ENCODE data around the gene CHMP5. TPM values are rescaled to one million over a fixed set of nuclear protein-coding genes. Genes with fewer than 3 reads are reported as not detected.

CHMP5 gene
- total RNA-seq, 1 donor from 2014 or later = 88.7 TPM

GRCh38 chr9:33241298-33241697, 23.6 kb upstream of the CHMP5 start:
- no peaks in the 10 kb centered on the region for H3K9me3 Mint-ChIP-seq (ENCODE audit: unreplicated experiment)
- peaks cover 6% of the 10 kb centered on the region for H3K36me3 Mint-ChIP-seq (ENCODE audit: low read depth, unreplicated experiment)
- peaks cover 2% of the 10 kb centered on the region for H3K27me3 Mint-ChIP-seq (ENCODE audit: unreplicated experiment)

DNA sequence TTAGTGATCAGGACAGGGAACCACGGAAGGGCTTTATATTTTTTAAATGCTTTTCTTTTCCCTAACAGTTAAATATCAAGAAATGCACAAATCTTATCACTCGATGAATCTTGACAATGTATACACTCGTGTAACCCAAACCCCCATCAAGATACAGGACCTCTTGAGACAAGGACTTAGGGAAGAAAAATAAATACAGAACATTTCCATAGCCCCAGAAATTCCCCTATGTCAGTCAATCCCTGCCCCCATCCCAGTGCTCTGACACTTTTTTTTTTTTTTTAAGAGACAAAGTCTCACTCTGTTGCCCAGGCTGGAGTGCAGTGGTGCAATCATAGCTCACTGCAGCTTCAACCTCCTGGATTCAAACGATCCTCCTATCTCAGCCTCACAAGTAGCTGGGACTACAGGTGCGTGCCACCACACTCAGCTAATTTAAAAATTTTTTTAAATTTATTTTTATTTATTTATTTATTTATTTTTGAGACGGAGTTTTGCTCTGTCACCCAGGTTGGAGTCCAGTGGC, 22.2 kb upstream of the CHMP5 start:
- TF ChIP-seq CTCF (IDR thresholded peaks at IDR 0.05; ENCODE audit: unreplicated experiment) = no peak
- peaks cover 16% of the 10 kb centered on the region for H3K36me3 Mint-ChIP-seq (ENCODE audit: low read depth, unreplicated experiment)
- H3K9me3 Mint-ChIP-seq (ENCODE audit: unreplicated experiment) = no peaks in the 10 kb centered on the region
- H3K27ac Mint-ChIP-seq (ENCODE audit: unreplicated experiment) = no peak overlapping the region
- no peak for DNase-seq (ENCODE audit: low spot score)
- no peaks in the 10 kb centered on the region for H3K4me1 Mint-ChIP-seq (ENCODE audit: unreplicated experiment)
- H3K27me3 Mint-ChIP-seq (ENCODE audit: unreplicated experiment) = peaks cover 4% of the 10 kb centered on the region
- H3K4me3 Mint-ChIP-seq (ENCODE audit: unreplicated experiment) = no peak overlapping the region

More at GRCh38 chr9:33241298-33241697, 23.6 kb upstream of the CHMP5 start:
- no peak for DNase-seq (ENCODE audit: low spot score)
- Mint-ChIP-seq H3K4me1 (ENCODE audit: unreplicated experiment) (no peaks in the 10 kb centered on the region), H3K27ac (ENCODE audit: unreplicated experiment) (peak overlapping the region; percentile 53), H3K4me3 (ENCODE audit: unreplicated experiment) (no peak overlapping the region)
- TF ChIP-seq CTCF (IDR thresholded peaks at IDR 0.05; ENCODE audit: unreplicated experiment) = no peak

- DNase-seq (ENCODE audit: low spot score) = no peak
- TF ChIP-seq CTCF (IDR thresholded peaks at IDR 0.05; ENCODE audit: unreplicated experiment) = no peak
- peaks cover 1% of the 10 kb centered on the region for H3K4me1 Mint-ChIP-seq (ENCODE audit: unreplicated experiment)
- H3K4me3 Mint-ChIP-seq (ENCODE audit: unreplicated experiment) = no peak overlapping the region
- peaks cover 19% of the 10 kb centered on the region for H3K36me3 Mint-ChIP-seq (ENCODE audit: low read depth, unreplicated experiment)
- H3K27me3 Mint-ChIP-seq (ENCODE audit: unreplicated experiment) = peaks cover 7% of the 10 kb centered on the region
- H3K27ac Mint-ChIP-seq (ENCODE audit: unreplicated experiment) = no peak overlapping the region
- H3K9me3 Mint-ChIP-seq (ENCODE audit: unreplicated experiment) = no peaks in the 10 kb centered on the region
Measured at GRCh38 chr9:33244137-33244784, 20.6 kb upstream of the CHMP5 start.

- Mint-ChIP-seq H3K27me3 (ENCODE audit: unreplicated experiment) (peaks cover 6% of the 10 kb centered on the region), H3K4me1 (ENCODE audit: unreplicated experiment) (peaks cover 10% of the 10 kb centered on the region), H3K27ac (ENCODE audit: unreplicated experiment) (no peak overlapping the region), H3K4me3 (ENCODE audit: unreplicated experiment) (no peak overlapping the region), H3K9me3 (ENCODE audit: unreplicated experiment) (no peaks in the 10 kb centered on the region), H3K36me3 (ENCODE audit: low read depth, unreplicated experiment) (peaks cover 23% of the 10 kb centered on the region)
- TF ChIP-seq CTCF (IDR thresholded peaks at IDR 0.05; ENCODE audit: unreplicated experiment) = no peak
- DNase-seq (ENCODE audit: low spot score) = no peak
Measured at GRCh38 chr9:33245341-33245740, 19.5 kb upstream of the CHMP5 start.

GRCh38 chr9:33246269-33246860, 18.5 kb upstream of the CHMP5 start:
- H3K27ac Mint-ChIP-seq (ENCODE audit: unreplicated experiment) = no peak overlapping the region

More at GRCh38 chr9:33246269-33246860, 18.5 kb upstream of the CHMP5 start:
- H3K4me1 Mint-ChIP-seq (ENCODE audit: unreplicated experiment) = peaks cover 10% of the 10 kb centered on the region
- no peaks in the 10 kb centered on the region for H3K9me3 Mint-ChIP-seq (ENCODE audit: unreplicated experiment)
- no peak for TF ChIP-seq CTCF (IDR thresholded peaks at IDR 0.05; ENCODE audit: unreplicated experiment)
- peaks cover 5% of the 10 kb centered on the region for H3K27me3 Mint-ChIP-seq (ENCODE audit: unreplicated experiment)
- H3K4me3 Mint-ChIP-seq (ENCODE audit: unreplicated experiment) = no peak overlapping the region
- DNase-seq (ENCODE audit: low spot score) = no peak
- peaks cover 16% of the 10 kb centered on the region for H3K36me3 Mint-ChIP-seq (ENCODE audit: low read depth, unreplicated experiment)

Data from endothelial cell (in vitro differentiated cells).